MM.1S (cell line): ENCODE results near the gene RNF152.

ENCODE experiments used
- DNase-seq: peaks from one replicate; pipeline ENCODE4 v3.0.0-alpha.2; 2015
- H2AFZ ChIP-seq: fragments of 300-600 bp; sonication (generic); 2 replicates; pipeline ENCODE4 v1.6.0; 2016; ENCODE audit warnings: antibody characterized with exemption, low read length
- H3F3A ChIP-seq: fragments of 300-600 bp; sonication (generic); 2 replicates; pipeline ENCODE4 v1.6.1; 2016; ENCODE audit warnings: mild to moderate bottlenecking, antibody characterized with exemption, low read length, moderate library complexity, mixed read lengths; ENCODE audit not compliant: insufficient read depth
- H3K27ac ChIP-seq: fragments of 300-600 bp; sonication (generic); 2 replicates; pipeline ENCODE4 v1.5.1; 2016; ENCODE audit warnings: mild to moderate bottlenecking, low read length
- H3K27me3 ChIP-seq: fragments of 300-600 bp; sonication (generic); replicated peaks from 2 replicates; pipeline ENCODE4 v1.6.0; 2016; ENCODE audit warnings: low read length; ENCODE audit not compliant: insufficient read depth
- H3K36me3 ChIP-seq: fragments of 300-600 bp; sonication (generic); replicated peaks from 2 replicates; pipeline ENCODE4 v1.6.1; 2016; ENCODE audit warnings: mild to moderate bottlenecking, low read length, mixed read lengths; ENCODE audit not compliant: insufficient read depth
- H3K4me1 ChIP-seq: fragments of 300-600 bp; sonication (generic); 2 replicates; pipeline ENCODE4 v1.6.1; 2016; ENCODE audit warnings: low read length, mixed read lengths
- H3K4me2 ChIP-seq: fragments of 300-600 bp; sonication (generic); 2 replicates; pipeline ENCODE4 v1.6.0; 2016; ENCODE audit warnings: low read depth, low read length
- H3K4me3 ChIP-seq: fragments of 300-600 bp; sonication (generic); 2 replicates; pipeline ENCODE4 v1.5.1; 2016; ENCODE audit warnings: low read length, mixed read lengths
- H3K79me2 ChIP-seq: fragments of 300-600 bp; sonication (generic); 2 replicates; pipeline ENCODE4 v1.6.1; 2016; ENCODE audit warnings: mixed run types, low read length, mixed read lengths
- H3K9ac ChIP-seq: fragments of 300-600 bp; sonication (generic); 2 replicates; pipeline ENCODE4 v1.6.1; 2016; ENCODE audit warnings: low read length, mixed read lengths
- H3K9me2 ChIP-seq: fragments of 300-600 bp; sonication (generic); replicated peaks from 2 replicates; pipeline ENCODE4 v1.6.1; 2016; ENCODE audit warnings: mild to moderate bottlenecking, low read length, mixed read lengths; ENCODE audit not compliant: insufficient read depth
- H3K9me3 ChIP-seq: fragments of 300-600 bp; sonication (generic); replicated peaks from 2 replicates; pipeline ENCODE4 v1.6.1; 2016; ENCODE audit warnings: mild to moderate bottlenecking, low read length, mixed read lengths; ENCODE audit not compliant: insufficient read depth
- H4K20me1 ChIP-seq: fragments of 300-600 bp; sonication (generic); 2 replicates; pipeline ENCODE4 v1.6.1; 2016; ENCODE audit warnings: mild to moderate bottlenecking, low read length, moderate library complexity, mixed read lengths; ENCODE audit not compliant: insufficient read depth
- CTCF ChIP-seq: fragments of 300-600 bp; sonication (generic); IDR thresholded peaks from 2 replicates; pipeline ENCODE4 v1.5.1; 2016; ENCODE audit warnings: antibody characterized with exemption, low read length, mixed read lengths
- EZH2 ChIP-seq: fragments of 300-600 bp; sonication (generic); optimal IDR thresholded peaks from 2 replicates; pipeline ENCODE3; 2017; ENCODE audit warnings: low read depth, mild to moderate bottlenecking, antibody characterized with exemption, low read length, mixed read lengths
- EZH2phosphoT487 ChIP-seq: fragments of 300-600 bp; sonication (generic); IDR thresholded peaks from 2 replicates; pipeline ENCODE4 v1.6.1; 2018; ENCODE audit warnings: antibody characterized with exemption, low read length

Gene RNF152

GRCh38 chr18:61860302-61860701 is 32.5 kb downstream of the RNF152 start:
- Histone ChIP-seq H3K9me2 (no peaks in the 10 kb centered on the region), H3K4me1 (no peaks in the 10 kb centered on the region), H4K20me1 (no peaks in the 10 kb centered on the region), H3F3A (no peaks in the 10 kb centered on the region), H3K27ac (no peak overlapping the region), H3K4me2 (no peak overlapping the region), H3K9me3 (no peaks in the 10 kb centered on the region), H2AFZ (no peak overlapping the region), H3K36me3 (no peaks in the 10 kb centered on the region), H3K79me2 (no peaks in the 10 kb centered on the region), H3K9ac (no peak overlapping the region), H3K27me3 (no peaks in the 10 kb centered on the region), H3K4me3 (no peak overlapping the region)
- TF ChIP-seq EZH2 (no peak), CTCF (no peak), EZH2phosphoT487 (no peak)
- no peak for DNase-seq

GRCh38 chr18:61859113-61859512 is 33.7 kb downstream of the RNF152 start:
- Histone ChIP-seq H3K9ac (no peak overlapping the region), H3K4me2 (no peak overlapping the region), H3K9me3 (no peaks in the 10 kb centered on the region), H2AFZ (no peak overlapping the region), H3K36me3 (no peaks in the 10 kb centered on the region), H3K4me3 (no peak overlapping the region), H3K27ac (no peak overlapping the region), H3K79me2 (no peaks in the 10 kb centered on the region), H4K20me1 (no peaks in the 10 kb centered on the region), H3K9me2 (no peaks in the 10 kb centered on the region), H3K27me3 (no peaks in the 10 kb centered on the region), H3F3A (no peaks in the 10 kb centered on the region), H3K4me1 (no peaks in the 10 kb centered on the region)
- DNase-seq: no peak
- TF ChIP-seq EZH2 (no peak), CTCF (no peak), EZH2phosphoT487 (no peak)

GRCh38 chr18:61856678-61857077 is 36.1 kb downstream of the RNF152 start:
- no peaks in the 10 kb centered on the region for H3F3A ChIP-seq
- no peaks in the 10 kb centered on the region for H3K4me1 ChIP-seq
- no peak for DNase-seq
- no peak overlapping the region for H3K4me2 ChIP-seq
- H3K27ac ChIP-seq: no peak overlapping the region
- TF ChIP-seq EZH2phosphoT487 (no peak), EZH2 (no peak), CTCF (no peak)
- no peaks in the 10 kb centered on the region for H3K9me3 ChIP-seq
- H2AFZ ChIP-seq: no peak overlapping the region
- no peaks in the 10 kb centered on the region for H3K9me2 ChIP-seq
- H3K9ac ChIP-seq: no peak overlapping the region
- no peaks in the 10 kb centered on the region for H4K20me1 ChIP-seq
- no peaks in the 10 kb centered on the region for H3K36me3 ChIP-seq
- no peaks in the 10 kb centered on the region for H3K27me3 ChIP-seq
- no peaks in the 10 kb centered on the region for H3K79me2 ChIP-seq
- H3K4me3 ChIP-seq: no peak overlapping the region
